ENCODE measurements around the gene SDK1. TPM values are rescaled to one million over a fixed set of nuclear protein-coding genes. Genes with fewer than 3 reads are reported as not detected.

Gene SDK1
- total RNA-seq, 1 donor from 2014 or later: 0.26 TPM

DNA sequence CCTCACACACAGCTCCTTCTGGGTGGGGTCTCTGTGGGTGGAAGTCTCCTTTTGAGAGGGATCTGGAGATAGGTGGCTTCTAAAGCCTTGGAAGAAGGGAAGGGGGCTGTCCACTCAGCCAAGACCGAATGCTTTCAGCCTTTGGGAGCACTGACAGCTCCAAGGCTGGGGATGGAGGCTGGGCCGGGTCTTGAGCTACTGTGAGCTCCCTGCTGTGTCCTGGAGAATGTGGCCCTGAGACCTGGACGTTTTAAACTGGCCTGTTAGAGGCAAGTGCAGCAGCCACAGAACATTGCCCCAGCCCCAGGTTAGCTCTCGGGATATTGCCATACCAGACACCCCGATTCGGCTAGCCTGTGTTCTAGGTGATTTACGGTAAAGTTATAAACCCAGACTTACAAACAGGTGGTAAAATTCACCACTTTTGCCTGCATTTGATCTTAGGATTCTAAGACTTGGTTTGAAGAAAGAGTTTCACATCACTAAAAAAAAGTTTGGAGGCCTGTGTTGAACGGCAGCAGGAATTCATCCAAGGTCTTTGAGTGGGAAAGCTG lies 832.5 kb downstream of the SDK1 start:
- Histone ChIP-seq H3K27me3 (ENCODE audit: control insufficient read depth, insufficient read depth, low read length) (no peaks in the 10 kb centered on the region), H3K36me3 (ENCODE audit: control insufficient read depth, insufficient read depth, low read length) (no peaks in the 10 kb centered on the region), H3K4me3 (ENCODE audit: low read depth, low read length) (no peak overlapping the region)
- FAIRE-seq (no peak), DNase-seq (ENCODE audit: low read depth) (no peak)
- TF ChIP-seq, protein P1, sequence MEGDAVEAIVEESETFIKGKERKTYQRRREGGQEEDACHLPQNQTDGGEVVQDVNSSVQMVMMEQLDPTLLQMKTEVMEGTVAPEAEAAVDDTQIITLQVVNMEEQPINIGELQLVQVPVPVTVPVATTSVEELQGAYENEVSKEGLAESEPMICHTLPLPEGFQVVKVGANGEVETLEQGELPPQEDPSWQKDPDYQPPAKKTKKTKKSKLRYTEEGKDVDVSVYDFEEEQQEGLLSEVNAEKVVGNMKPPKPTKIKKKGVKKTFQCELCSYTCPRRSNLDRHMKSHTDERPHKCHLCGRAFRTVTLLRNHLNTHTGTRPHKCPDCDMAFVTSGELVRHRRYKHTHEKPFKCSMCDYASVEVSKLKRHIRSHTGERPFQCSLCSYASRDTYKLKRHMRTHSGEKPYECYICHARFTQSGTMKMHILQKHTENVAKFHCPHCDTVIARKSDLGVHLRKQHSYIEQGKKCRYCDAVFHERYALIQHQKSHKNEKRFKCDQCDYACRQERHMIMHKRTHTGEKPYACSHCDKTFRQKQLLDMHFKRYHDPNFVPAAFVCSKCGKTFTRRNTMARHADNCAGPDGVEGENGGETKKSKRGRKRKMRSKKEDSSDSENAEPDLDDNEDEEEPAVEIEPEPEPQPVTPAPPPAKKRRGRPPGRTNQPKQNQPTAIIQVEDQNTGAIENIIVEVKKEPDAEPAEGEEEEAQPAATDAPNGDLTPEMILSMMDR (IDR thresholded peaks at IDR 0.05; ENCODE audit: insufficient read depth, low read length, severe bottlenecking): no peak

DNA sequence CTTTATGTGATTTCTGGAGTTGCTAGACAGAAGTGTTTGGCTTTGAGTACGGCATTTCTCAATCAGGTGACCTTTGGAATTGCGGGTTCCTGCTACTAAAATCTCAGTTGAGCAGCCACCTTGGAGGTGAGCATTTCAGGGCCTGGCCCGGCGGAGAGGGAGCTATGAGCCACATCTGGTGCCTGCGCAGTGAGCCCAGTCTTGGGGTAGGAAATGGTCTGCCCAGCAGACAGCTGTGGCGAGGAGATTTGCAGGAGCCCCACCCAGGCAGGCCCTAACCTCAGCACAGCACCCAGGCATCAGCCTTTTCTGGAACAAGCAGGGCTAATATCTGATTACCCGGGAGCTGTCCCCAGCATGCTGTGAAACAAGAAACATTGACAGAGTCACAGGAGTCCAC lies 833.2 kb downstream of the SDK1 start:
- no peaks in the 10 kb centered on the region for H3K27me3 ChIP-seq (ENCODE audit: control insufficient read depth, insufficient read depth, low read length)
- H3K36me3 ChIP-seq (ENCODE audit: control insufficient read depth, insufficient read depth, low read length): no peaks in the 10 kb centered on the region
- DNase-seq (ENCODE audit: low read depth) (no peak), FAIRE-seq (no peak)
- H3K4me3 ChIP-seq (ENCODE audit: low read depth, low read length): no peak overlapping the region
- TF ChIP-seq, protein P1 (IDR thresholded peaks at IDR 0.05; ENCODE audit: insufficient read depth, low read length, severe bottlenecking): no peak

DNA sequence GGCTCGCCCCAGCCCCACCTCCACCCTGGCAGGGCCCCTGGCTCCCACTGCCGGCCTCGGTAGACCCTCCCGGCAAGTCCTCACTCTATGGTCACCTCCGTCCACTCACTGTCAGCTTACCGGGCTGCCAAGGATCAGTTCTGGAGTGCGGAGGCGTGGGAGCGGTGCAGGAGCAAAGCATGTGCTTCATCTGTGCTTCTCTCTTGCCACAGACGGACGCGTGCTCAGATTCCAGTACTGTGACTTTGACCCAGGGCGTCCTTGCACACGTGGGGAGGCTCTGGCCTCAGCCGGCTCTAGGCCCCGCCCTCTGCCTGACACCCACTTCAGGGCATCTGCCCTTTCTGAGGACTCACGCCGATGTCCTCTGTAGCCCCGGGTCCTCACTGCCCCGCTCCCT lies 833.6 kb downstream of the SDK1 start:
- DNase-seq (ENCODE audit: low read depth): no peak
- Histone ChIP-seq H3K27me3 (ENCODE audit: control insufficient read depth, insufficient read depth, low read length) (no peaks in the 10 kb centered on the region), H3K4me3 (ENCODE audit: low read depth, low read length) (no peak overlapping the region), H3K36me3 (ENCODE audit: control insufficient read depth, insufficient read depth, low read length) (no peaks in the 10 kb centered on the region)
- TF ChIP-seq, protein P1 (IDR thresholded peaks at IDR 0.05; ENCODE audit: insufficient read depth, low read length, severe bottlenecking): no peak
- FAIRE-seq: no peak

DNA sequence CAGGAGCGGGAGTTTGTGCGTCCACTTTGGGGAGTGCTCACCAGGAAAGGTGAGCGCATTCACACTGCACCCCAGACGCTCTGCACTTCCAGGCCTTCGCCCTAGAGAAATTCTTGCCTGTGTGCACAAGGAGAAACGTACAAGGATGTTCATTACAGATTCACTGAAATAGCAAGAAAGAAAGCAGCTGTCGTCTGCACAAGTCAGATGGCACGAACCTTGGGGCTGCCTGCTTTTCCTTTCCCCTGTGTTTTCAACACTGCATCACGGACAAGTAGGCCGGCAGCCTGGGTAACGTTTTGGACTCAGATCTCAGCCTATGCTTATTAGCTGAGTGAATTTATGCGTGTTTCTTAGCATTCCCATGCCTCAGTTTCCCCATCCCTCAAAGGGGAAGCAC lies 834.2 kb downstream of the SDK1 start:
- no peak overlapping the region for H3K4me3 ChIP-seq (ENCODE audit: low read depth, low read length)
- DNase-seq (ENCODE audit: low read depth) (no peak), FAIRE-seq (no peak)
- TF ChIP-seq, protein P1 (IDR thresholded peaks at IDR 0.05; ENCODE audit: insufficient read depth, low read length, severe bottlenecking): no peak
- no peaks in the 10 kb centered on the region for H3K36me3 ChIP-seq (ENCODE audit: control insufficient read depth, insufficient read depth, low read length)
- no peaks in the 10 kb centered on the region for H3K27me3 ChIP-seq (ENCODE audit: control insufficient read depth, insufficient read depth, low read length)

DNA sequence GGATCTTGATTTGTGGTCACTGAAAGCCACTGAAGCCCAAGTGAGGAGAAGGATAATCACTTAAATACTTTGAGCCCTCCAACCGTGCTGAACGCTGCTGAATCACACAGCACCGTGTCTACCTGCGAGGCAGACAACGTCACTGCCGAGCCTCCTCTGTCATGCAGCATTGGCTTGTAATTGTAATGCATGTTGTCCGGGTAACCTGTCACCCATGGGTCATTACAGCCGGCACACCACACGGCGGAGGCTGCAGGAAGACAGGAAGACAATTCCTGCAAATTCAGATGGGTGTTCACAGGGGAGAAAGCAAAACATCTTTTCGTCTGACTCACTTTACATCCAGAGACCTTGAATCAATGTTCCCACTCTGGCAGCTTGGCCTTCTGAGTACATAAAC lies 835.0 kb downstream of the SDK1 start:
- TF ChIP-seq, protein P1 (IDR thresholded peaks at IDR 0.05; ENCODE audit: insufficient read depth, low read length, severe bottlenecking): no peak
- Histone ChIP-seq H3K4me3 (ENCODE audit: low read depth, low read length) (no peak overlapping the region), H3K36me3 (ENCODE audit: control insufficient read depth, insufficient read depth, low read length) (no peaks in the 10 kb centered on the region), H3K27me3 (ENCODE audit: control insufficient read depth, insufficient read depth, low read length) (no peaks in the 10 kb centered on the region)
- no peak for DNase-seq (ENCODE audit: low read depth)
- FAIRE-seq: no peak

- no peaks in the 10 kb centered on the region for H3K36me3 ChIP-seq (ENCODE audit: control insufficient read depth, insufficient read depth, low read length)
- DNase-seq (ENCODE audit: low read depth) (no peak), FAIRE-seq (no peak)
- TF ChIP-seq, protein P1 (IDR thresholded peaks at IDR 0.05; ENCODE audit: insufficient read depth, low read length, severe bottlenecking): no peak
- H3K4me3 ChIP-seq (ENCODE audit: low read depth, low read length): no peak overlapping the region
- no peaks in the 10 kb centered on the region for H3K27me3 ChIP-seq (ENCODE audit: control insufficient read depth, insufficient read depth, low read length)
These were observed 835.6 kb downstream of the SDK1 start for GRCh38 chr7:4136501-4137110.
